Measurements from ENCODE around the gene NDUFV1. TPM values are rescaled to one million over a fixed set of nuclear protein-coding genes. Genes with fewer than 3 reads are reported as not detected.
"Not testable (repeated sequence)": the region's sequence is repeated elsewhere in the genome, so short reads cannot be mapped to it uniquely, and the experiment has no call there.

NDUFV1 gene
- total RNA-seq: 204 TPM
- polyA plus RNA-seq: 100 to 1,000 TPM; 101 to 128 (median 113) TPM

GRCh38 chr11:67606492-67607295, at the start of gene NDUFV1:
TSS of gene NDUFV1 (plus strand) at chr11:67606936. CDS start at chr11:67607005, 69 bp downstream.
- Histone ChIP-seq H3K4me1 (ENCODE audit: control insufficient read depth, insufficient read depth, low read length, poor library complexity, severe bottlenecking) (peaks cover 21% of the 10 kb centered on the region), H3K27me3 (ENCODE audit: control insufficient read depth, insufficient read depth, low read length) (peaks cover 6% of the 10 kb centered on the region), H3K9me3 (ENCODE audit: control insufficient read depth in 2 of 2, low read length in 2 of 2) (no peaks in the 10 kb centered on the region), H3K27ac (ENCODE audit: insufficient read depth, low read length, poor library complexity, severe bottlenecking) (peak within 1 kb of the TSS; percentile 75), H3K4me3 (ENCODE audit: low read depth, low read length) (peak within 1 kb of the TSS; percentile 79), H3K36me3 (ENCODE audit: control insufficient read depth, insufficient read depth, low read length) (peaks cover 25% of the 10 kb centered on the region)
- peaks cover 0 to 25% (median 11%) of the 10 kb centered on the region in 4 donors for H3K4me1 Mint-ChIP-seq
- H3K4me3 Mint-ChIP-seq: peak within 1 kb of the TSS; percentile 88 to 92 (median 90)
- H3K9me3 Mint-ChIP-seq: peaks cover 0 to 2% (median 0%) of the 10 kb centered on the region in 7 donors
- peak within 1 kb of the TSS; percentile 92 to 95 (median 93) for H3K27ac Mint-ChIP-seq
- ATAC-seq (ENCODE audit: low read depth in 2 of 2) (peak; percentile 99 to 100), DNase-seq (peak; percentile 94 to 97 (median 95))
- H3K36me3 Mint-ChIP-seq: peaks cover 14% of the 10 kb centered on the region
- H3K27me3 Mint-ChIP-seq: peaks cover 14% of the 10 kb centered on the region

- no peaks in the 10 kb centered on the region for H3K4me1 ChIP-seq (ENCODE audit: control insufficient read depth, insufficient read depth, low read length, poor library complexity, severe bottlenecking)
- DNase-seq: no peak
- H3K4me3 ChIP-seq (ENCODE audit: low read depth, low read length): no peak overlapping the region
- no peak for ATAC-seq (ENCODE audit: low read depth in 2 of 2)
- H3K27me3 ChIP-seq (ENCODE audit: control insufficient read depth, insufficient read depth, low read length): peaks cover 2% of the 10 kb centered on the region
- no peaks in the 10 kb centered on the region for H3K36me3 Mint-ChIP-seq
- no peak overlapping the region for H3K27ac ChIP-seq (ENCODE audit: insufficient read depth, low read length, poor library complexity, severe bottlenecking)
- H3K9me3 ChIP-seq (ENCODE audit: control insufficient read depth in 2 of 2, low read length in 2 of 2): no peaks in the 10 kb centered on the region
- H3K36me3 ChIP-seq (ENCODE audit: control insufficient read depth, insufficient read depth, low read length): no peaks in the 10 kb centered on the region
- H3K27ac Mint-ChIP-seq: no peak overlapping the region
- H3K9me3 Mint-ChIP-seq: no peaks in the 10 kb centered on the region
- no peak overlapping the region for H3K4me3 Mint-ChIP-seq
- H3K27me3 Mint-ChIP-seq: peaks cover 19% of the 10 kb centered on the region
- peaks cover 0 to 5% (median 0%) of the 10 kb centered on the region in 4 donors for H3K4me1 Mint-ChIP-seq
Measured at GRCh38 chr11:67558084-67558772, 48.5 kb upstream of the NDUFV1 start.

GRCh38 chr11:67561971-67562619, 44.6 kb upstream of the NDUFV1 start:
- peak overlapping the region in 1 of 3 donors; percentile 49 for H3K27ac Mint-ChIP-seq
- Histone ChIP-seq H3K27ac (ENCODE audit: insufficient read depth, low read length, poor library complexity, severe bottlenecking) (no peak overlapping the region), H3K27me3 (ENCODE audit: control insufficient read depth, insufficient read depth, low read length) (peaks cover 3% of the 10 kb centered on the region), H3K9me3 (ENCODE audit: control insufficient read depth in 2 of 2, low read length in 2 of 2) (no peaks in the 10 kb centered on the region), H3K4me3 (ENCODE audit: low read depth, low read length) (no peak overlapping the region), H3K4me1 (ENCODE audit: control insufficient read depth, insufficient read depth, low read length, poor library complexity, severe bottlenecking) (no peaks in the 10 kb centered on the region), H3K36me3 (ENCODE audit: control insufficient read depth, insufficient read depth, low read length) (no peaks in the 10 kb centered on the region)
- H3K4me3 Mint-ChIP-seq: no peak overlapping the region
- ATAC-seq (ENCODE audit: low read depth in 2 of 2): no peak
- H3K27me3 Mint-ChIP-seq: peaks cover 27% of the 10 kb centered on the region
- DNase-seq: peak in 1 of 3 donors; percentile 21
- no peaks in the 10 kb centered on the region for H3K36me3 Mint-ChIP-seq
- H3K9me3 Mint-ChIP-seq: no peaks in the 10 kb centered on the region
- peaks cover 0 to 5% (median 0%) of the 10 kb centered on the region in 4 donors for H3K4me1 Mint-ChIP-seq

GRCh38 chr11:67562963-67563704, 43.6 kb upstream of the NDUFV1 start:
- no peak for DNase-seq
- ATAC-seq (ENCODE audit: low read depth in 2 of 2): no peak
- Histone ChIP-seq H3K4me1 (ENCODE audit: control insufficient read depth, insufficient read depth, low read length, poor library complexity, severe bottlenecking) (no peaks in the 10 kb centered on the region), H3K27me3 (ENCODE audit: control insufficient read depth, insufficient read depth, low read length) (peaks cover 3% of the 10 kb centered on the region), H3K4me3 (ENCODE audit: low read depth, low read length) (no peak overlapping the region), H3K27ac (ENCODE audit: insufficient read depth, low read length, poor library complexity, severe bottlenecking) (no peak overlapping the region), H3K9me3 (ENCODE audit: control insufficient read depth in 2 of 2, low read length in 2 of 2) (no peaks in the 10 kb centered on the region), H3K36me3 (ENCODE audit: control insufficient read depth, insufficient read depth, low read length) (no peaks in the 10 kb centered on the region)
- Mint-ChIP-seq H3K27me3 (peaks cover 28% of the 10 kb centered on the region), H3K4me3 (no peak overlapping the region), H3K27ac (no peak overlapping the region), H3K9me3 (no peaks in the 10 kb centered on the region), H3K4me1 (peaks cover 0 to 5% (median 0%) of the 10 kb centered on the region in 4 donors), H3K36me3 (no peaks in the 10 kb centered on the region)

- not testable (repeated sequence) for H3K36me3 ChIP-seq (ENCODE audit: control insufficient read depth, insufficient read depth, low read length); ATAC-seq (ENCODE audit: low read depth in 2 of 2); H3K4me3 ChIP-seq (ENCODE audit: low read depth, low read length); H3K4me1 Mint-ChIP-seq; H3K36me3 Mint-ChIP-seq; H3K4me3 Mint-ChIP-seq; H3K27ac Mint-ChIP-seq; DNase-seq; H3K9me3 Mint-ChIP-seq; H3K27me3 ChIP-seq (ENCODE audit: control insufficient read depth, insufficient read depth, low read length); H3K4me1 ChIP-seq (ENCODE audit: control insufficient read depth, insufficient read depth, low read length, poor library complexity, severe bottlenecking); H3K27ac ChIP-seq (ENCODE audit: insufficient read depth, low read length, poor library complexity, severe bottlenecking); H3K9me3 ChIP-seq (ENCODE audit: control insufficient read depth in 2 of 2, low read length in 2 of 2)
- peaks cover 29% of the 10 kb centered on the region for H3K27me3 Mint-ChIP-seq
Measured at GRCh38 chr11:67563705-67564114, 43.0 kb upstream of the NDUFV1 start.

- Histone ChIP-seq H3K4me1 (ENCODE audit: control insufficient read depth, insufficient read depth, low read length, poor library complexity, severe bottlenecking) (no peaks in the 10 kb centered on the region), H3K27ac (ENCODE audit: insufficient read depth, low read length, poor library complexity, severe bottlenecking) (no peak overlapping the region), H3K27me3 (ENCODE audit: control insufficient read depth, insufficient read depth, low read length) (peaks cover 3% of the 10 kb centered on the region), H3K36me3 (ENCODE audit: control insufficient read depth, insufficient read depth, low read length) (no peaks in the 10 kb centered on the region), H3K9me3 (ENCODE audit: control insufficient read depth in 2 of 2, low read length in 2 of 2) (no peaks in the 10 kb centered on the region), H3K4me3 (ENCODE audit: low read depth, low read length) (no peak overlapping the region)
- DNase-seq: no peak
- Mint-ChIP-seq H3K27me3 (peaks cover 29% of the 10 kb centered on the region), H3K36me3 (no peaks in the 10 kb centered on the region), H3K9me3 (no peaks in the 10 kb centered on the region), H3K4me3 (no peak overlapping the region), H3K27ac (no peak overlapping the region), H3K4me1 (peaks cover 0 to 5% (median 0%) of the 10 kb centered on the region in 4 donors)
- ATAC-seq (ENCODE audit: low read depth in 2 of 2): no peak
Measured at GRCh38 chr11:67564230-67564629, 42.5 kb upstream of the NDUFV1 start.

GRCh38 chr11:67571443-67571842, 35.3 kb upstream of the NDUFV1 start:
- peaks cover 36% of the 10 kb centered on the region for H3K27me3 Mint-ChIP-seq
- DNase-seq (no peak), ATAC-seq (ENCODE audit: low read depth in 2 of 2) (no peak)
- H3K9me3 Mint-ChIP-seq: peaks cover 0 to 1% (median 0%) of the 10 kb centered on the region in 7 donors
- peaks cover 0 to 6% (median under 1%) of the 10 kb centered on the region in 4 donors for H3K4me1 Mint-ChIP-seq
- H3K4me3 ChIP-seq (ENCODE audit: low read depth, low read length): no peak overlapping the region
- H3K27me3 ChIP-seq (ENCODE audit: control insufficient read depth, insufficient read depth, low read length): peaks cover 6% of the 10 kb centered on the region
- H3K4me1 ChIP-seq (ENCODE audit: control insufficient read depth, insufficient read depth, low read length, poor library complexity, severe bottlenecking): no peaks in the 10 kb centered on the region
- no peak overlapping the region for H3K27ac ChIP-seq (ENCODE audit: insufficient read depth, low read length, poor library complexity, severe bottlenecking)
- no peak overlapping the region for H3K27ac Mint-ChIP-seq
- H3K4me3 Mint-ChIP-seq: no peak overlapping the region
- no peaks in the 10 kb centered on the region for H3K36me3 ChIP-seq (ENCODE audit: control insufficient read depth, insufficient read depth, low read length)
- no peaks in the 10 kb centered on the region for H3K9me3 ChIP-seq (ENCODE audit: control insufficient read depth in 2 of 2, low read length in 2 of 2)
- H3K36me3 Mint-ChIP-seq: no peaks in the 10 kb centered on the region

All from CD4-positive, CD25-positive, alpha-beta regulatory T cell (primary cell).